ENCODE results near the gene MERTK. TPM values are rescaled to one million over a fixed set of nuclear protein-coding genes. Genes with fewer than 3 reads are reported as not detected.
"Not testable (repeated sequence)": the region's sequence is repeated elsewhere in the genome, so short reads cannot be mapped to it uniquely, and the experiment has no call there.

MERTK gene
- total RNA-seq, 1 experiment from 2014 or later = 225 TPM

DNA sequence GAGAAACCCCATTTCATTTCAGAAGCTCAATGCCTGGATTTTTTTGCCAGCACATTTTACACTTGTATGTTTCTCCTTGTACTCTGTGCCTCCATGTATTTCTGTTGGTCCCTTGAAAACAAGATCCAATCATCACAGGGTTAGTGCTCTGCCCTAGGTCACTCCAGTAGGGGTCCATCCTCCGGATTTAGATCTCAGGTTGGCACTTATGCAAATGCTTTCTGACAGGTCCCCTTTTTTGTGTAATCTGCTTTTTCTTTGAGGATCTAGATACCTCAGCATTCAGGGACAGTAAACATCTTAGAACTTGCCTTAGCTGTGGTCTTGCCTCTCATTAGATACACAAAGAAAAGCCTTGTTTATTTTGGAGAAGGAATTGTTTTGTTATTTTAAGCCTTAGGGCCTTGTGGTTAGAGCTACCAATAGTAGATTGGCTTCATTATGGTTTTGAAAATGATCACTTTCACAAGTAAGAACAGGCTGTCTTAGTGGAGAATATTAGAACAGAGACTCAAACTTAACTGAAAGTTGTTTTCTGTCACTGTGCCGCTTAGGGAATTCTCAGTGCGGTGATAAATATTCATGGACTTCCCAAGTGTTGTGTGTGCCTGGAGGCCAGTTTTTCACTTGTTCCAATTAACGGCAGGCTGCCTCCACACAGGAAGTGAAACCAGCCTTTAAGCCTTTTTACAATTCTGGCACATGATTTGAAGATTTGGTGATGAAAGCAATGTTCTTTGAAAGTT lies 7.8 kb downstream of the MERTK start:
- DNase-seq (ENCODE audit: low read depth, low spot score) = peak; percentile 73
- in situ Hi-C loops (cut with HindIII; ENCODE audit: low pct_unique_long_range_greater_than_20kb, low sequenced_read_pairs) = no loop called here

DNA sequence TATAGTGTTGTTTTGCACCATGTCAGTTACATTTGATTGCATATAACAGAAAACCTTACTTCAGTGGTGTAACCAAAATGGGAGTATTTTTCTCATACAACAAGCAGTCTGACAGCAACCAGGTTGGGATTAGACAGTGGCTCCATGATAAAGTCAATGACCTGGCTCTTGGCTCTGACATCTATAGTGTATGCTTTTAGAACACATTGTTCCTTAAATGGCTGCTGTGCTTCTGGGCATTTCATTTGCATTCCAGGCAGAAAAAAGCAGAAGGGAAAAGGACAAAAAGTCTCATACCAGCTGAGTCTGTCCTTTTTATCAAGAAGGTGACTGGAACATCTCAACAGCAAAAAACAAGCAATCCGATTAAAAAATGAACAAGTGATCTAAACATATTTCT lies 10.2 kb downstream of the MERTK start:
- DNase-seq (ENCODE audit: low read depth, low spot score) = no peak
- in situ Hi-C loops (cut with HindIII; ENCODE audit: low pct_unique_long_range_greater_than_20kb, low sequenced_read_pairs) = no loop called here

DNA sequence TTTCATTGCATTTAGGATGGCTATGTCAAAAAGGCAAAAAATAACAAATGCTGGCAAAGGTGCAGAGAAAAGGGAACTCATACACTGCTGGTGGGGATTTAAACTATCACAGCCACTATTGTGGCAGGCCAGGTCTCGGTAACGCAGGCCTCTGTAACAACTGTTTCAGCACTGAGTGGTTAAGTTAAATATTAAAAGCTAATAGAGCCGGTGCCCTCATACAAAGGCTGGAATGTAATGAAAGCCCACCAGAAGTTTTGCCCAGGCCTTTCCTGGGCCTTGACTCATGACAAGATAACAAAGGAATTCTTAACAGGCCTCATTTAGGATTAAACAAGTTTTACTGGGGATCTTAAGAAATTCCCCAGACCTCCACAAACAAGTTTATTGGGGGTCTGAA lies 10.7 kb downstream of the MERTK start:
- in situ Hi-C loops (cut with HindIII; ENCODE audit: low pct_unique_long_range_greater_than_20kb, low sequenced_read_pairs) = no loop called here
- no peak for DNase-seq (ENCODE audit: low read depth, low spot score)

DNA sequence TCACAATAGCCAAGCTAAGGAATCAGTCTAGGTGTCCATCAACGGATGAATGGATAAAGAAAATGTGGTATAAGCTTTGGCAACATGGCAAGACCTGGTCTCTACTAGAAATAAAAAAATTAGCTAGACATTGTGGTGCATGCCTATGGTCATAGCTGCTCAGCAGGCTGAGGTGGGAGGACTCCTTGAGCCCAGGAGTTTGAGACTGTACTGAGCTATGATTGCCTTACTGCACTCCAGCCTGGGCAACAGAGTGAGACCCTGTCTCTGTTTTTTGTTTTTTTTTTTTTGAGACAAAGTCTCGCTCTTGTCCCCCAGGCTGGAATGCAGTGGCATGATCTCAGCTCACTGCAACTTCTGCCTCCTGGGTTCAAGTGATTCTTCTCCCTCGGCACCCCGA lies 11.6 kb downstream of the MERTK start:
- in situ Hi-C loops (cut with HindIII; ENCODE audit: low pct_unique_long_range_greater_than_20kb, low sequenced_read_pairs); DNase-seq (ENCODE audit: low read depth, low spot score): not testable (repeated sequence)

DNA sequence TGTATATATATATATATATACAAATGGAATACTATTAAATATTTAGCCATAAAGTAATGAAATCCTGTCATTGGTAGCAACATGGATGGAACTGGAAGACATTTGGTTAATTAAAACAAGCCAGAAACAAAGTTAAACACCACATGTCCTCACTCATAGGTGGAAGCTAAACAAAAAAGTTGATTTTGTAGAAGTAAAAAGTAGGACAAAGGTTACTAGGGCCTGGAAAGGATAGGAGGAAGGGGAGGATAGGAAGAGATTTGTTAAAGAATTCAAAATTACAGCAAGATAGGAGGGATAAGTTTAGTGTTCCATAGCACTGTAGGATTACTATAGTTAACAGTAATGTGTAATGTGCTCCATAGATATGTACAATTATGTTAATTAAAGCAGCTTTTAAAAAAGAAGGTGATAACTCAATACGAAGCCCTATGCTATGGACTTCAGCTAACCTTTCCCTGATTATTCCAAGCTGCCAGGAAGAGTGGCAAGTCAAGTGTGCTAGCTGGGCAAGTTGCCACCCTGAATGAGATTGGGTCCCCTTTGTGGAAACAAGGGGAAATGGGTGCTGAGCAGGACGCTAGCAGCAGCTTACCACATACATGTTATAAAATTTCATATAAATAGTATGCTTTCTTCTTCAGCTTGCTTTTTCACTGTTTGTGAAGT lies 12.3 kb downstream of the MERTK start:
- in situ Hi-C loops (cut with HindIII; ENCODE audit: low pct_unique_long_range_greater_than_20kb, low sequenced_read_pairs) = no loop called here
- no peak for DNase-seq (ENCODE audit: low read depth, low spot score)

DNA sequence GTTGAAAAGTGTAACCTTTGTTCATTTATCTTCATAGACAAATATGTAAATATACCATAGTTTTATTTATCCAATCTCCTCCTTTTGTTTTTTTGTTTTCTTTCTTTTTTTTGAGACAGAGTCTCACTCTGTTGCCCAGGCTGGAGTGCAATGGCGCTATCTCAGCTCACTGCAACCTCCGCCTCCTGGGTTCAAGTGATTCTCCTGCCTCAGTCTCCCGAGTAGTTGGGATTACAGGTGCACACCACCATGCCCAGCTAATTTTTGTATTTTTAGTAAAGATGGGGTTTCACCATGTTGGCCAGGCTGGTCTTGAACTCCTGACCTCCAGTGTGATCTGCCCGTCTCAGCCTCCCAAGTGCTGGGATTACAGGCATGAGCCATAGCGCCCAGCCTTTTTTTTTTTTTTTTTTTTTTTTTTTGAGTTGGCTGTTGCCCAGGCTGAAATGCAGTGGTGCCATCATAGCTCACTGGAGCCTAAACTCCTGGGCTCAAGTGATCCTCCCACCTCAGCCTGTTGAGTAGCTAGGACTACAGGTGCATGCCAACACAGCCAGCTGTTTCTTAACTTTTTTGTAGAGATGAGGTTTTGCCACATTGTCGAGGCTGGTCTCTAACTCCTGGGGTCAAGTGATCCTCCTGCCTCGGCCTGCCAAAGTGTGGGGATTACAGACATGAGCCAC lies 13.0 kb downstream of the MERTK start:
- DNase-seq (ENCODE audit: low read depth, low spot score); in situ Hi-C loops (cut with HindIII; ENCODE audit: low pct_unique_long_range_greater_than_20kb, low sequenced_read_pairs): not testable (repeated sequence)

DNA sequence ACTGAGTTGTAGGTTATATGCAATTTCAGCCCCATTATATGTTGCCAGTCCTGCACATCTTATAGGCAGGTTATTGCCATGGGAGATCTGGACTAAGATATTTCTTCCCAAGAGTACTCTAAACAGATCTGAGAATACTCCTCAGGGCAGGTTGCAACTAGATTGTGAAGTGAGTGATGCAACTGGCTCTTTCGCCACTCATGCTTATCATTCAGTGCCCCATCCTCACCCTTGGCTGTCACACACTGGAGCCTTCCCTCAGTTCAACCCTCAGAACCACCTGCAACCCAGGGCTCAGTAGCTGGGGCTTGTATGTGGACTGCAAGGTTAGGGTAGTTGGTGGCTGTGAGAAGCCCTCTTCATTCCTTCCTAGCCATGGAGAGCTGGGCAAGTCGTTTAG lies 14.1 kb downstream of the MERTK start:
- no peak for DNase-seq (ENCODE audit: low read depth, low spot score)
- in situ Hi-C loops (cut with HindIII; ENCODE audit: low pct_unique_long_range_greater_than_20kb, low sequenced_read_pairs) = no loop called here

DNA sequence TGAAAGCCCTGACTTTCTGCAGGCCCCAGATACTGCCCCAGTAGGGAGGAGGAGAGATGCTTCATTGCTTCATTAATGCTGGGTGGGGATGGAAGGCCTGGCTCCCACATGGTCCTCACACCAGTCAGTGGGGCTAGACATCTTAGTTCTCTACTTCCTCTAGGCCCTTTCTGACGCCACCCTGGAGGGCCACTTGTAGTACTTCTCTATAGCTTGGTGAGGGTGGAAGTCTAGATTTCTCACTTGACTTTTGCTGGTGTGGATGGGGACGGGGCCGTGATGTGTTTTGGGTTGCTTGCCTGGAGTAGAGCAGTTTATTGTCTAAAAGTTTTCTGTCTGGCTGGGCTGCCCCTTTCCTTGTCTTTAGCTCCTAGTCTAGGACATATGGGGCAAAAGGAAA lies 18.7 kb downstream of the MERTK start:
- in situ Hi-C loops (cut with HindIII; ENCODE audit: low pct_unique_long_range_greater_than_20kb, low sequenced_read_pairs) = no loop called here
- DNase-seq (ENCODE audit: low read depth, low spot score) = no peak

DNA sequence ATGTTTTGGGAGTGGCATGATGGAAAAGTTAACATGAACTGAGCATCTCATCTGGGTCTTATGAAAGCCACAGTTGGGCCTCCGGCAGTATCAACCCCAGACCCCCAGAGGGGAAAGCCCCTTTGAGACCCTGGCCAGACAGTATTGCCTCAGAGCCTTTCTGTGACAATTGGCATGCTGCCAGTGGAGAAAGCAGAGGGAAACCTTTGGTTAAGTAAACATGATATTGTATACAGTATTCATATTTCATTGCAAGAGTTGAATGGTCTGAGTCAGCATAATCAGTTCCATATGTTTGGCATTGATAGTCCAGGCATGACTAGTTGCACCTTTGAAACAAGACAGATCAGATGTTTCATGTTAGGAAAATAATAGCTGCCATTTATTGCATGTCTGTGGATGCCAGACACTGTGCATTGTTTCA lies 20.0 kb downstream of the MERTK start:
- no peak for DNase-seq (ENCODE audit: low read depth, low spot score)
- in situ Hi-C loops (cut with HindIII; ENCODE audit: low pct_unique_long_range_greater_than_20kb, low sequenced_read_pairs) = no loop called here

DNA sequence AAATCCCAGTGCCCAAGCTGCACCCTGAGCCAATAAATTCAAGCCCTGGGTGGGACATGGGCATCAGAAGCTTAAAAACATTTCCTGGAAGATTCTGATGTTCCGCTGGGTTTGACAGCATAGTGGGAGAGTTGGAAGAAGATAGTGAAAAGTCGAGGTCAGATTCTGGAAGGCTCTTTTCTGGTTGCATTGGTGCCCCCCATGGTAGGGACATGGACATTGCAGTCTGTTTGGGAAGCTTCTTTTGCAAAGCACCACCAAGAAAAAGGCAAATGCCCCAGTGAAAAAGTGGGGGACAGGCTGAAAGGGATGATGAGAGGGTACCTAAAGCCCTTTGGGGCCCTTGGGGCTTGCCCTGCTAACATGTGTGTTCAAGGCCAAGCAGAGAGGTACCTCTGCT lies 21.0 kb downstream of the MERTK start:
- in situ Hi-C loops (cut with HindIII; ENCODE audit: low pct_unique_long_range_greater_than_20kb, low sequenced_read_pairs) = no loop called here
- DNase-seq (ENCODE audit: low read depth, low spot score) = peak; percentile 39

DNA sequence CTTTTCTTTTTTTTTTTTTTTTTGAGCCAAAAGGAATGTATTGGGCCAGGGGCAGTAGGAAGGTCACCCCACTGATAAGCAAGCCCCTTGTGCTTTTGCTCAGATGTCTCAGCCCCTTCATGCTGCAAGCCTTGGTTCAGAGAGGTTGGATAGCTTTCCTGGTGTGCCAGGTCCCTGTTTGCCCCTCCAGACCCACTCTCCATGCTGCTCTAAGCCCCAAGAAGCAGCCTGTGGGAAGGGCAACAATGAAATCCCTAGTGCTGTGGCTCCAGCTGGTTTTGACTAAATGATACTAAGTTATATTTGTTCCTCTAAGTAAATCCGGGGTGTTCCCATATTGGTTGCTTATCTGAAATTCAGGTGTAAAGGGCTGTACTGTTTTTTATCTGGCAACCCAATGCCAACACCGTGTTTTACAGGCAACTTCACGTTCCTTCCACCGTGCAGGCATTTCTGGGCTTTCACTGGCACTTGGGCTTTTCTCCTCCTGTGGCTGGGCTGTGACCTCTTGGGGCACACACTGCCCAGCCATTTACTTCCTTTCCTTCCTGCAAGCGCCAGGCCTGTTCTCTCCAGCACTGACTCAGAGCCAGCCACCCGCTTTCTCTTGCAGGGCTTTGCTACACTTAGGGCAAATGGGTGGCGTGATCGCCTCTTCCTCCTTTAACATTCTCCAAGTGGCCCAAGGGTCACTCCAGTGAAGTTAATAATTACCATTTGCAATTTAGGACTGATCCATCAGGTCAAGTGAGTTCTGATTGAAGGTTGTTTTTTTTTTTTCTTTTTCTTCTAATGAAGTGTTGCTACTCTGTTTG lies 21.6 kb downstream of the MERTK start:
- no peak for DNase-seq (ENCODE audit: low read depth, low spot score)
- in situ Hi-C loops (cut with HindIII; ENCODE audit: low pct_unique_long_range_greater_than_20kb, low sequenced_read_pairs) = no loop called here

DNA sequence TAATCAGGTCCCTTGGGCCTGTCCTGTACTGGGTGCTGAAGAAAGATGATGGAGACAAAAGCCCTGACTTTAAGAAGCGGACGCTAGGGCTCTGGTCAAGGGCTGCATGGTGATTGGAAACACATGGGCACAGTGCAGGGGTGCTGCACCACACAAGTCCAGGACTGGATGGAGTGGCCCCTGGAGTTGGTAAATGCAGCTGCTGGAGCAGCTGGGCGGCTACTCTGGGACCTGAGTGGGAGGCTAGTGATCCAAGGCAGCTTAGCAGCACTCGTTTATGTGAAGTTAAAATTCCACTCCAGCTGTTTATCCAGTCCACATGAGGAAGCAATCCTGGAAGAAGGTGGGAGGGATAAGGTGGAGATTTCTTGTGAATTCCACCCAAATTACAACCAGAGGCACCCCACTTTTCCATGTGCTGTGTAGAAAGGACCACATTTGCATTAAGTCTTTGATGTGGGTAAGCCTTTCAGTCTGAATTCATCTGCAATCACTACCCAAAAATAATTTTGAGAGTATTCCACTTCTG lies 24.9 kb downstream of the MERTK start:
- in situ Hi-C loops (cut with HindIII; ENCODE audit: low pct_unique_long_range_greater_than_20kb, low sequenced_read_pairs) = no loop called here
- no peak for DNase-seq (ENCODE audit: low read depth, low spot score)

DNA sequence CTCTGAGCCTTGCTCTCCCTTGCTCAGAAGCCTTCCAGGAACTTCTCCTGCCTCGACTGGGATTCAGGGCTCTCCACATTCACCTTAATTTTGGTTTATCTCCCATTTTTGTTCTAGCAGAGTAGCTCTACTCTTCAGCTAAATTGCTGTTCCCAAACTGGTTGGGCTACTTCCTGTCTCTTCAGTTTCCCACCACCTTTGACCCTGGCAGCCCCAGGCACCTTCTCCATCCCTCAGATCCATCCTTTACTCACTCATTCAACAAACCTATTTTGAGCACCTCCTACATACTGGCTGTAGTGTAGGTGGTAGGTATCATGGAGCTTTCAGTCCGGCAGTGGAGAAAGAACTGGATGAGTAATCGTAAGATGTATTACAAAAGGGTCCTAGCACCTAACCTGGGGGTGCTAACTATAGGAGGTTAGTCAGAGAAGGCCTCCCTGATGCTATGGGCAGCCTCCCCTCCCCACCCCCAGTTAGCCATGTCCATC lies 26.3 kb downstream of the MERTK start:
- in situ Hi-C loops (cut with HindIII; ENCODE audit: low pct_unique_long_range_greater_than_20kb, low sequenced_read_pairs) = no loop called here
- DNase-seq (ENCODE audit: low read depth, low spot score) = no peak

DNA sequence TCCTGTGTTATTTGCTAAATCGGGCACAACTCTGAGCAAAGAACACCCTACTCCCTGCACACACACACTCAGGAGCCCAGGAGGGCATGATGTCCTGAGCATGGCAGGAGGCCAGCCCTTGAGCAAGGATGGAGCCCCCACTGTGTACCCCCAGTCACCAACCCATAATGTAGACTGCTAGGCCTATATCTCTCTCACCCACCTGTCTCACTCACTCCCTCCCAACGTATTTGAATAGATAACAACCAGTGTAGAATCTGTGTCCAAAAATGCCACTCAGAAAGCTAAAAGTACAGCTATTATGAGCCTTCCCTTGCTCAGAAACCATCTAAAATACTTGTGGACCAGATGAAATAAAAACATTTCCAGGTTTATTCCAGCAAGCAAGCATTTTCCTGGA lies 29.3 kb downstream of the MERTK start:
- DNase-seq (ENCODE audit: low read depth, low spot score) = no peak
- in situ Hi-C loops (cut with HindIII; ENCODE audit: low pct_unique_long_range_greater_than_20kb, low sequenced_read_pairs) = no loop called here

DNA sequence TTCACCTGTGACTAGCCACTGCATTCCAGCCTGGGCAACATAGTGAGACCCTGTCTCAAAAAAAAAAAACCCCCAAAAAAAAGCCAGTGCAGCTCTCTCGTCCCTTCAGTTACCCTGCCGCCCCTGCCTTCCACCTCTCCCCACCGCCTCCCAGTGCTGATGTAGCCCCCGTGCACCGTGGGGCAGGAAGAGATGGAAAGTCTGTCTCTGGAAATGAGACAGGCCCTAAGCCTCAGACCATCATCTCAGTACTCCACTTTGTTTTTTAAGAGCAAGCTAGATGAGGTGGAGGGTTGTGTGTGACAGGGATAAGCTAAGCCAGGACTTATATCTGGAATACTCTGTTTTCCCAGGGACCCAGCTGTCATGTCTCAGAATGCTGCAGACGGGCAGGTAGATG lies 32.0 kb downstream of the MERTK start:
- in situ Hi-C loops (cut with HindIII; ENCODE audit: low pct_unique_long_range_greater_than_20kb, low sequenced_read_pairs) = no loop called here
- no peak for DNase-seq (ENCODE audit: low read depth, low spot score)

DNA sequence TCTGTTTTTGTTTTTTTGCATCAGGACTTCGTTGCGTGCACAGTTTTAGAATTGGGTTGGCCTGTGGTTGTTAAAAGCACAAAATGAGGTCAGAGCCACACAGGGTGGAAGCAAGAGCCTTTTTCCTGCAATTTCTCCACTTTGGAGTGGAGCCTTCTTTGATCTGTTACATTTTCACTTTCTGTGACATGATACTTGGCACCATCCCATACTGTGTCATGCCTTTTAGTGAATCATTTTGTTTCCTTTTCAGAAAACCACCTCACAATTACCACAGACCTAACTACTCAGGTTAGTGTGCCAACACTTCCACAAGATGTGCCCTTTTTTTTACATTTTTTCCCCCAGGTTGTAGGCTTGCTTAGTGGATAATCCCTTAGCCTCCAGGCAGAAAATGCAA lies 32.5 kb downstream of the MERTK start:
- in situ Hi-C loops (cut with HindIII; ENCODE audit: low pct_unique_long_range_greater_than_20kb, low sequenced_read_pairs) = no loop called here

DNA sequence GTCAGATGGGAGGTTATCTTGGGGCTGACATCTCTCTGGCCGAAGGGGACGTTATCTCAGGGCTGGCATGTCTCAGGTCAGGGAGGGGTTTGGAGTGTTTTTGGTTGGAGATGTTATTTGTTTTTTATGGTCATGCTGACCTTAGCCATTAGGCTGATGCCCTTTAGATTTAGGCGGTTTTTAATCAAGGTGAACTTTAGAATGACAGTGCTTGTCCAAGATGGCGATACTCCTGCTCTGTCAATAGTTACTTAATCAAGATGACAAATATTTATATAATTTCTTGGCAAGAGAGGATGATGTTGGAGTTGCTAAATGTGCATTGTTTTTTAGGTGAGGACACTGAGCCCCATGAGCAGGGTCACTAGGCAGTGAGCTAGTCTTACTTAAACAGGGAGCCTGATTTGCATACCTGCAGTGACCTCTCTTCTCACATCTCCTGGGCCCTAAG lies 34.5 kb downstream of the MERTK start:
- in situ Hi-C loops (cut with HindIII; ENCODE audit: low pct_unique_long_range_greater_than_20kb, low sequenced_read_pairs) = no loop called here
- no peak for DNase-seq (ENCODE audit: low read depth, low spot score)

More for the DNA sequence above, 32.5 kb downstream of the MERTK start:
- DNase-seq (ENCODE audit: low read depth, low spot score) = no peak
